GM21529 (cell line): ENCODE data around the gene PPP4C.
A peak's percentile ranks its signal among the peaks of the same experiment; 100 is the strongest.

Source experiments
- ATAC-seq: cut with Tn5 transposase; IDR thresholded peaks from one replicate; pipeline ENCODE4 v1.9.1; 2021; ENCODE audit not compliant: unreplicated experiment

The PPP4C gene

DNA sequence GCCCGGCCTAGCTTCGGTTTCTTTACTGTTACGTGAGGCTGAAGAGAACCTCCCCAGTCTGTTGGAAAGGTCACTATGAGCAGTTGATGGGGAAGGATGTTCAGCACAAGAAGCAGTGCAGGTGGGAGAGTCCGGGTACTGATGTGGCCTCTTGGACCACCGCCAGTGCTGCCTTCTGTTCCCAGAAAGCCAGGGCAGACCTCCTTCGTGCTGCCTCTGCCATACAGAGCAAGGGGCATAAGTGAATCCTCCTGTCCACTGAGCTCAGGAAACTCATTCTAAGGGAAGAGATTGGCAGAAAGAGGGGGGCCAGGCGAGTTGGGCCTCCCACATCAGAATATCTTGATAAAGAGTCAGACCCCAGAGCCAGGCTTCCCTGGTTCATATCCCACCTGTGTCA lies 3.7 kb downstream of the PPP4C start:
- ATAC-seq, result no peak

- ATAC-seq, result no peak
Observed at GRCh38 chr16:30082545-30083090, 6.8 kb downstream of the PPP4C start.

DNA sequence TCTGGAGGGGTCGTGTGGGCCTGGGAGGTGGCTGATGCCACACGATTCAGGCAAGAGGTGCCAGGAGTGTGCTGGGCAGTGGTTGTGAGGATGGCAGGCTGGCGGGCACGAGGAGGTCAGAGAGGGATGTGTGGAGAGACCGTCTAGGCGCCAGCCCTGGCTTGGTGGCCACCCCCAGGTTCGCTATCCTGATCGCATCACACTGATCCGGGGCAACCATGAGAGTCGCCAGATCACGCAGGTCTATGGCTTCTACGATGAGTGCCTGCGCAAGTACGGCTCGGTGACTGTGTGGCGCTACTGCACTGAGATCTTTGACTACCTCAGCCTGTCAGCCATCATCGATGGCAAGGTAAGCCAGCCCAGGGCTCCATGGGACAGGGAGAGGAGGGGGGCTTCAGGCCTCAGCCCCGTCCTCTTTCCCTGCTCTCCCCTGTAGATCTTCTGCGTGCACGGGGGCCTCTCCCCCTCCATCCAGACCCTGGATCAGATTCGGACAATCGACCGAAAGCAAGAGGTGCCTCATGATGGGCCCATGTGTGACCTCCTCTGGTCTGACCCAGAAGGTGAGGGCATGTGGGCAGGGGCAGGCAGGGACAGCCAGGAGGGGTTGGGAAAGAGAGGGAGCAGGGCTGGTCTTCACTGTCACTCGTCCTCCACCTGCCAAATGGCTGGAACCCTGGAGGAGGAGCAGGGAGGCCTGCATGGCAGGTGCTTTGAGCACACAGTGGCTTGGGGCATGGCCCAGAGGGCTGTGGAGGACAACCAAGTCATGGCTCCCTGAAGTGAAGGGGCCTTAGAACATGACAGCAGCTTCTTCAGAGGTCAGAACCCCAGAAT lies 7.6 kb downstream of the PPP4C start:
- ATAC-seq, result no peak

- ATAC-seq, result no peak
Observed at GRCh38 chr16:30084096-30084815, 8.5 kb downstream of the PPP4C start.

GRCh38 chr16:30084816-30085159 lies 9.0 kb downstream of the PPP4C start:
- ATAC-seq, result no peak

DNA sequence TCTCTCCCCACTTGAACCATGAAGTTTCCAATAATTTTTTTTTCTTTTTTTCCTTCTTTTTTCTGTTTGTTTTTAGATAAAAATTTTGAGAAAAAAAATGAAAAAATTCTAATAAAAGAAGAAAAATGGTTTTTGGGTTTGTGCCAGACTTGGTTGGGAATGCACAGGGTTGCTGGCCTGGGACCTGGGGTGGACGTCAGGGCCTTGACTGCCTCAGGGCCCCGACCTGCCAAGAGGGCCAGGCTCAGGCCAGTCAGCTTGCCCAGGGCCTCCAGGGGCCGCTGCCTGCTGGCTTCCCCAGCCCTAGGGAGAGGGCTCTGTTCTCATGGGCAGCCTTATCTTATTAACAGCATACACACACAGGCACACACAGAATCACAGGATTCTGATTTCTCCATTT lies 9.5 kb downstream of the PPP4C start:
- no peak for ATAC-seq

GRCh38 chr16:30085820-30086219 lies 10.0 kb downstream of the PPP4C start:
- ATAC-seq, result no peak

GRCh38 chr16:30086291-30087140 lies 10.7 kb downstream of the PPP4C start:
- no peak for ATAC-seq

GRCh38 chr16:30087181-30087898 lies 11.5 kb downstream of the PPP4C start:
- ATAC-seq, result no peak

DNA sequence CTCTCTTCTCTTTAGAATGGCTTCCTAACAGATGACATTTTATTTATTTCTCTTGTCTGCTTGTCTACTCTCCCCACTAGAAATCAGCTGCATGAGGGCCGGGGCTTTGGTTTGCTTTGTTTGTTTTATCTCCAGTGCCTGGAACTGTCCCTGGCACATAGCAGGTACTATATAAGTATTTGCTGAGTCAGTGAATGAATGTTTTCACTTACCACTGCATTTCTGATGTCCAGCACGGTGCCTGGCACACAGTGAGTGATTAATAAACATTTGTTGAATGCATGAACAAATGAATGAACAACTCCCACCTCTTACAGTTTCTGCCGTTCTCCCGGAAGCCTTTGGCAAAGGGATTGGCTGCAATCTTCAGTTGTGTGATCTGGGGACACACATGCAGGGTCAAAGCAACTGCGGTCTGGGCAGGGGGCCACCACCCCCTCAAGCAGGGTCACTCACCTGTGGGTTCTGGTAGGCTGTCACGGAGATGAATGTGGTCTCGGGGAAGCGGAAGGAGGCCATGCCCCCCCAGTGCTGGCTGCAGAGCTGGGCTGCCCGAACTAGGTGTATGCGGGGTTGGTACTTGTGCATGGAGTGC lies 12.5 kb downstream of the PPP4C start:
- no peak for ATAC-seq

GRCh38 chr16:30088832-30089624 lies 13.2 kb downstream of the PPP4C start:
- ATAC-seq, result no peak

DNA sequence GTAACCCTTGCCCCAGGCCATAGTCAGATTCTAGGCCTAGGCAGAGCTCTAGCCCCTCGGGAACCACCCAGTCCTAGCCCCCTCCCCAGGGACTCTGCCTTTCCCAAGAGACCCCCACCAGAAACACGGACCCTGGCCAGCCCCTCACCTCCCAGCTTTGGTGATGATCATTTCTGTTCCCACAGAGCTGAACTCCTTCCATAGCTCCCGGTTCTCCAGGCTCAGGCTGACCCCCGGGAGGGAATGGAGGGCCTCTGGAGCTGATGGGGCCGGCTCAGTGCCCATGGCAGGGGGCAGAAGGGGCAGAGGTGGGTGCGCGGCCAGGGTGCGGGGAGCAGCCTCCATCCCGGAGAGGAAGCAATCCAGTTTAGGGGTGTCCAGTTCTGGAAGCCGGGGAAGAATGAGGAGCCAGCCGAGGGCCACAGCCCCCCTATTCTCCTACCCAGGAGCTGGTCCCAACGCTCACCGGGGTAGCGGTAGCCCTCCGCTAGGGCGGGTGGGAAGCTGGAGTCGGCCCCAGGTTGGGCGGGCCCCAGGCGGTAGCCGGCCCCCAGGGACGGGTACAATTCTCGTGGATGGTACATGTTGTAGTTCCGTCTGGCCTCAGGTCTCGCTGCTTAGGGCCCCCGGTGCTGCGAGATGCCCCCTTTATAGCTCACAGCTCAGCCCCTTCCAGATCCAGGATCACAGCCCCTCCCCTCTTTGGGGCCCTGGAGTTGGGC lies 15.0 kb downstream of the PPP4C start:
- no peak for ATAC-seq

DNA sequence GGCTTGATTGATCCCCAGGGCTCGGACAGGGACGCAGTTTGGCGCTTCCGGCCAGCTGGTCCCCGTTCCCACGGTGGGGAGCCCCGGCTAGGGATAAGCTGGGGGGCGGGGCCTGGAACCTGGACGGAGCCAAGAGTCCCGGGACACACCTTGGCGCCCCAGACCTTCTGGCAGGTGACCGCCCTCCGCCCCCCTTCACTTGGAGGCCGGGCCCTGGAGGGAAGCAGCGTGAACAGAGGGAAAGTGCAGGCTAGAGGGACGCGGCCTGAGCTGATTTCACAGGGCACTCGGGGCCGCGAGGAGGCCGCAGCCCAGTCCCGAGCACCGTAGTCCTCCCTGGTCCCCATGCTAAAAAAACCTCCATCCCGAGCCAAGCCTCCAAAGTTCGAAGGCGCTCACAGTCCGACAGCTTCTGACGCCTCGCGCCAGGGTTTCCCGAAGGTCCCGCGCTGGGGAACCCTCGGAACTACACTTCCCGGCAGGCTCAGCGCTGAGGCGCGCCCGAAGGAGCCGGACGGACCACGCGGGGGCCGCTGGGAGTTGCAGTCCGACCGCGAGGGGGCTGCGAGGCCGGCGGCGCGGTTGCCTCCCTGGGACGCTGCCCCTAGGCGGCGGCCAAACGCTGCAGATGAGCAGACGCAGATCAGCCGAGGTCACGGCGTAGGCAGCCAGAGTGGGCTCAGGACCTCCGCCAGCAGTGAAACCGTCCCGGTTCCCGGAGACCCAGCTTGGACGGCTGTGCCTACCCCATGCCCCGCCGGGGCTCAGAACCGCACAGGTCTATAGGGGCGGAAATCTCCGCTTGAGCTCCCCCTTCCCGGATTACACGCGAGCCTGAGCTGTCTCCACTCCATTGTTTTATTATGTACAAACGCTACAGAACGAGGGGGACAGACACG lies 15.9 kb downstream of the PPP4C start, which contains the start of gene TBX6:
Gene TBX6, minus strand, starts transcription at position 451 of the 899 bp plus-strand sequence. CDS start 731 bp downstream, outside the sequence.
- ATAC-seq, result peak; percentile 59

DNA sequence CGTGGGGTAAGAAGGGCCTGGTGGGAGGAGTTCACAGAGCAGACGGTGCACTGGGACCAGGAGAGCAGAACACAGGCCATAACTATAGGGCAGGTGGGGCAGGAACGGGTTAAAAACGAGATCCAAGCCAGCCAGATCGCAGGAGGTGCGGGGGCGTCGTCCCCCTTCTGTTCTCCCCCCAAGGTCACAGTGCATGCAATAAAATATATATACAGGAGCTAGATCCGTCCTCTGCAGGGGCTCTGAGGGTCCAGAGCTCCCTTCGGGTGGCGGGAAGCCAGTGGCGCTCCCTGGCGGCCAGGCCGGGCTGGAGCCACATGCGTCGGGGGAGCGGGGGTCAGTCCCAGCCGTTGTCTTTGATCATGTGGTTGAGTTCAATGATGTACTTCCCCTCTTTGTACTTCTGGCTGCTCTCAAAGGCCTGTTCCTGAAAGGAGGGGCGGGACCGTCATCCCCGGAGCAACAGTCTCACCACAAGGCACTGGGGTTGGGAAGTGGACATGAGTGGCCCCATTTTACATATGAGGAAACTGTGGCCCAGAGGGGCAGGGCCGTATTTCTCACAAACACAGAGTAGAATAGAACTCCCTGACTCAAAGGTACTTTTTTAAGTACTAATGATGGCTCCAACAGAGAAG lies 16.7 kb downstream of the PPP4C start:
- peak; percentile 48 for ATAC-seq

GRCh38 chr16:30094541-30095165 lies 18.9 kb downstream of the PPP4C start:
- ATAC-seq, result no peak

DNA sequence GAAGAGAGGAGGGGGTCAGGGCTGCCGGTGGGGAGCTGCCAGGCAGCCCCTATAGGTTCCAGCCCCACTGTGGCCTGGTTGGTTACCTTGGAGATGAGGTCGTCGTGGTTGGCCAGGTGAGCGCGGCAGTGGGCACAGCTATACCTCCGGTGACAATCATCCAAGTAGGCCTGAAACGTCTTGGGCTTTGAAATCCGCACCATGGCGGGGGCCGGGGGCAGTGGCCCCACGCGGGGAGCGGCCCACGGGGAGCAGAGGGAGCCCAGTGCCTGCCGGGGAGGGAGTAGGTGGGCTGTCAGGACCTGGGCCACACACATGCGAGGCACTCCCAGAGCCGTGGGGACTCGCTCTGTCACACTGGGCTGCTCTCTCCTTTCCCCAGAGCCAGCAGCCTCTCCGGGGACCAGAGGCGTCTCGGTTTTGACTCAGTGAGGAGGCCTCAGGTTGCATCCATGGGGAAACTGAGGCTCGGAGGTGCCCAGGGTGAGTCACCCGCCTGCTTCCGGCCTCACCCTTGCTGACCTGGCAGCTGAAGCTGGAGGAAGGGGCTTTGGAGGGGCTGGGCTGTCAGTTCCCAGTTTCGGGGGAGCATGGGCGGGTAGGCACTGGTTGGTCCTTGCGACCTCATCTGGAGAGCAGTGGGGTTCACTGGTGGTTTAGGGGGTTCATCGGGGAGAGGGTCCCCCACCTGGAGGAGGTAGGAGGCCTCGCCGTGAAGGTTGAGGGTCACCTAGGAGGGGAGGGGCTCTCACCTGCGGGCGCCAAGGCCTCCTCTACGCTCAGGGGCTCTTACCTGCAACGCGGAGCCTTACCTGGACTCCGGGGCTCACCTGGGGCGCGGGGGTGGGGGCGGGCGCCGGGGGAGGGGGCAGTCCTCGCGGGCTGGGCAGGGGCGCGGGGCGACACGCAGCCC lies 19.6 kb downstream of the PPP4C start:
- no peak for ATAC-seq
